GM23248 (cell line): Measurements from ENCODE around the gene ELOVL7.

Experiments used
- EZH2 ChIP-seq: fragments of 200-600 bp; sonication (generic); IDR thresholded peaks from 2 replicates; pipeline ENCODE4 v1.6.1; 2018; ENCODE audit warnings: antibody characterized with exemption, mild to moderate bottlenecking; ENCODE audit not compliant: insufficient read depth, poor library complexity, severe bottlenecking
- EZH2phosphoT487 ChIP-seq: fragments of 200-600 bp; sonication (generic); IDR thresholded peaks from 2 replicates; pipeline ENCODE4 v1.6.1; 2018; ENCODE audit warnings: antibody characterized with exemption, moderate library complexity, mild to moderate bottlenecking, low read depth; ENCODE audit not compliant: insufficient read depth

- TF ChIP-seq EZH2 (no peak), EZH2phosphoT487 (no peak)
Observed at GRCh38 chr5:60833520-60833919, 10.5 kb downstream of the ELOVL7 start.
